Cardiac muscle cell (in vitro differentiated cells and primary cell): ENCODE measurements around the gene PEX11G. TPM values are rescaled to one million over a fixed set of nuclear protein-coding genes. Genes with fewer than 3 reads are reported as not detected.

Experiments
- DNase-seq, 2 donors: peaks; one replicate each; pipeline versions ENCODE4 v3.0.0 to v3.0.0-alpha.2; 2010 to 2017; ENCODE audit warnings: low read depth in 1 of 2, low spot score in 1 of 2
- H3K27ac ChIP-seq: fragments of 200-600 bp; sonication (generic); 2 replicates; pipeline ENCODE4 v1.5.1; 2016
- H3K27me3 ChIP-seq: fragments of 200-600 bp; sonication (generic); 2 replicates; pipeline ENCODE4 v1.6.0; 2016; ENCODE audit warnings: control low read depth
- H3K36me3 ChIP-seq: fragments of 200-600 bp; sonication (generic); 2 replicates; pipeline ENCODE4 v1.5.1; 2016; ENCODE audit warnings: control low read depth
- H3K4me1 ChIP-seq: fragments of 200-600 bp; sonication (generic); 2 replicates; pipeline ENCODE4 v1.8.1; 2017; ENCODE audit warnings: low read depth, mild to moderate bottlenecking, mixed run types
- H3K4me3 ChIP-seq: fragments of 200-600 bp; sonication (generic); 2 replicates; pipeline ENCODE4 v1.5.1; 2016; ENCODE audit warnings: mild to moderate bottlenecking
- H3K9me3 ChIP-seq: fragments of 200-600 bp; sonication (generic); 2 replicates; pipeline ENCODE4 v1.5.1; 2017; ENCODE audit warnings: low read depth, mild to moderate bottlenecking, control low read depth
- polyA plus RNA-seq: library from polyadenylated mRNA; unstranded; fragments of >200 nt; fragmentation: Nextera tagmentation; extraction: Ambion mirVana; gene quantifications from 2 replicates; pipeline ENCODE4 v1.2.1, GENCODE V29; 2016
- total RNA-seq: library from RNA; depleted of rRNA; stranded (reverse); fragments of >200 nt; gene quantifications from 2 replicates; pipeline ENCODE4 v1.2.3, GENCODE V29; 2016
- TF ChIP-seq, protein P1 (sequence below): IDR thresholded peaks from 2 replicates; pipeline ENCODE4 v1.5.1; 2012; ENCODE audit warnings: low read depth, mild to moderate bottlenecking, low read length

PEX11G gene
- total and polyA plus RNA-seq, 2 experiments from 2014 or later = 6.1 to 6.5 TPM

DNA sequence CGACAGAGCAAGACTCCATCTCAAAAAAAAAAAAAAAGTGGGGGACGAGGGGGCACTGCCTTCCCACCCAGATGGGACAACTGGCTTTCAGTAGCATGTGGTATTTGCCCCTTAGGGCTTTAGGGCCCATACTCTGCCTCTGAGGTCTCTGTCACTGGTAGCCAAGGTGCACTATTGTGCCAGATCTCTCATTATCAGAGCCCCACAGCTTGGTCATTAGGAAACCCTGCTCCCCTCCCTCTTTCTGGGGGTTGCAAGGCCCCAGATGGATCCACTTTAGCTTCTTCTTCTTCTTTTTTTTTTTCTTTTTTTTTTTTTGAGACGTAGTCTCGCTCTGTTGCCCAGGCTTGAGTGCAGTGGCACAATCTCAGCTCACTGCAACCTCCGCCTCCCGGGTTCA lies 15.8 kb upstream of the PEX11G start:
- Histone ChIP-seq H3K27me3 (peaks cover 41% of the 10 kb centered on the region), H3K27ac (no peak overlapping the region), H3K4me3 (no peak overlapping the region), H3K9me3 (no peaks in the 10 kb centered on the region), H3K4me1 (peaks cover 6% of the 10 kb centered on the region), H3K36me3 (no peaks in the 10 kb centered on the region)
- DNase-seq = no peak
- TF ChIP-seq, protein P1, sequence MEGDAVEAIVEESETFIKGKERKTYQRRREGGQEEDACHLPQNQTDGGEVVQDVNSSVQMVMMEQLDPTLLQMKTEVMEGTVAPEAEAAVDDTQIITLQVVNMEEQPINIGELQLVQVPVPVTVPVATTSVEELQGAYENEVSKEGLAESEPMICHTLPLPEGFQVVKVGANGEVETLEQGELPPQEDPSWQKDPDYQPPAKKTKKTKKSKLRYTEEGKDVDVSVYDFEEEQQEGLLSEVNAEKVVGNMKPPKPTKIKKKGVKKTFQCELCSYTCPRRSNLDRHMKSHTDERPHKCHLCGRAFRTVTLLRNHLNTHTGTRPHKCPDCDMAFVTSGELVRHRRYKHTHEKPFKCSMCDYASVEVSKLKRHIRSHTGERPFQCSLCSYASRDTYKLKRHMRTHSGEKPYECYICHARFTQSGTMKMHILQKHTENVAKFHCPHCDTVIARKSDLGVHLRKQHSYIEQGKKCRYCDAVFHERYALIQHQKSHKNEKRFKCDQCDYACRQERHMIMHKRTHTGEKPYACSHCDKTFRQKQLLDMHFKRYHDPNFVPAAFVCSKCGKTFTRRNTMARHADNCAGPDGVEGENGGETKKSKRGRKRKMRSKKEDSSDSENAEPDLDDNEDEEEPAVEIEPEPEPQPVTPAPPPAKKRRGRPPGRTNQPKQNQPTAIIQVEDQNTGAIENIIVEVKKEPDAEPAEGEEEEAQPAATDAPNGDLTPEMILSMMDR = no peak

DNA sequence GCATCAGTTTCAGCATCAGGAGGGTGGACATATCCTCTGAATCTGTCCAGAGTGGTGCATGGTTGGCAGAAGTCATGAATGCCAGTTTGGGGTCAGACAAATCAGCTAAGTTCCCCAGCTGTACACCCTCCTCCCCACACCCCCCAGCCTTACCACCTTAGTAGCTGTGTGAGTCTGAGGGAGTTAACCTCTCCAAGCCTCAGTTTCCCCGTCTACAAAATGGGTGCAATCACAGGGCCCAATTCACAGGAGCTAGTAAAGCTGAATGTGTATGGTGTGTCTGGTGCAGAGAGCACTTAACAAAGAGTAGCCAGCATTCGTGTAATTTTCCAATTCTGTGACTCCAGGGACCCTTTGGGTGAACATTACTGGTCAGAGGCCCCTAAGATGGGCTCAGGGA lies 13.7 kb upstream of the PEX11G start:
- H3K36me3 ChIP-seq = no peaks in the 10 kb centered on the region
- H3K9me3 ChIP-seq = no peaks in the 10 kb centered on the region
- H3K4me1 ChIP-seq = peaks cover 6% of the 10 kb centered on the region
- H3K27me3 ChIP-seq = peaks cover 47% of the 10 kb centered on the region
- H3K27ac ChIP-seq = no peak overlapping the region
- DNase-seq = no peak
- no peak overlapping the region for H3K4me3 ChIP-seq
- TF ChIP-seq, protein P1 = no peak

DNA sequence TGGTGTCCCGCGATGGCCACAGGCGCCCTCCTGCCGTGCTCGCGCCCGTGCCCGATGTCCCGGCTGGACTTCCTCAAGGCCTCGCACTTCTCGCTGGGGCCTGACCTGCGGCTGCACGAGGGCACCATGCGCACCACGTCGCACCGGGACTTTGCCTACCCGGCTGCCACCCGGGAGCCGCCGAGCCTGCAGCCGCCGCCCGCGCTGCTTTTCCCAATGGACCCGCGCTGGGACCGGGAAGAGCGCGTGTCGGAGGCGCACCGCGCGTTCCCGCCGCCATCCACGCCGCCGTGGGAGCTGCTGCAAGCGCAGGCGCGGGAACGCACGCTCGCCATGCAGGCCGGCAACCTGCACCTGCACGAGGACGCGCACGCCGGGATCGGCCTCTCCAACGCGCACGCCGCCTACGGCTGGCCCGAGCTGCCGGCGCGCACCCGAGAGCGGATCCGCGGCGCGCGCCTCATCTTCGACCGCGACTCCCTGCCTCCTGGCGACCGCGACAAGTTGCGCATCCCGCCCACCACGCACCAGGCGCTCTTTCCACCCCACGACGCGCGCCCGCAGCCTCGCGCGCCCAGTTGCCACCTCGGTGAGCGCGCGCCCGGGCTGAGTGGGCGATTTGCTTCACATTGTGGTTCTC lies 12.1 kb upstream of the PEX11G start:
- TF ChIP-seq, protein P1 = no peak
- Histone ChIP-seq H3K27ac (no peak overlapping the region), H3K27me3 (peaks cover 55% of the 10 kb centered on the region), H3K4me3 (peak overlapping the region; percentile 27), H3K36me3 (no peaks in the 10 kb centered on the region), H3K9me3 (no peaks in the 10 kb centered on the region), H3K4me1 (peaks cover 6% of the 10 kb centered on the region)
- peak in 1 of 2 donors; percentile 78 for DNase-seq

DNA sequence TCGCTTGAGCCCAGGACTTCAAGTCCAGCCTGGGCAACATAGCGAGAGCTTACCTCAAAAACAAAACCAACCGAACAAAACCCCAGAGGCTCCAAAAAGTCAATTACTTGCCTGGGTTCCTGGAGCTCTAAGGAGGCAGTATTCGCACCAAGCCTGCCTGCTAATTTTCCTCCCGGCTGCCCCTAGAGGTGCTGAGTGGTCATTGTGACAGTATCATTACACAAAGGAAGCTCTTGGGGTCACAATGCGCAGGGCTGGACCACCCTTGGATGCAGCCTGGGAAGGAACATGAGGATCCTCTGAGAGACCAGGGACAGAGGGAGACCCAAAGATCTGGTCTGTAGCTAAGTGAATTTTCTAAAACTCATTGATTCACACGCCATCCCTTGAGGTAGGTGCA lies 8.5 kb upstream of the PEX11G start:
- no peak for DNase-seq
- H3K36me3 ChIP-seq = no peaks in the 10 kb centered on the region
- TF ChIP-seq, protein P1 = peak; percentile 52
- H3K27ac ChIP-seq = no peak overlapping the region
- H3K27me3 ChIP-seq = peaks cover 41% of the 10 kb centered on the region
- no peaks in the 10 kb centered on the region for H3K9me3 ChIP-seq
- H3K4me3 ChIP-seq = no peak overlapping the region
- no peaks in the 10 kb centered on the region for H3K4me1 ChIP-seq

DNA sequence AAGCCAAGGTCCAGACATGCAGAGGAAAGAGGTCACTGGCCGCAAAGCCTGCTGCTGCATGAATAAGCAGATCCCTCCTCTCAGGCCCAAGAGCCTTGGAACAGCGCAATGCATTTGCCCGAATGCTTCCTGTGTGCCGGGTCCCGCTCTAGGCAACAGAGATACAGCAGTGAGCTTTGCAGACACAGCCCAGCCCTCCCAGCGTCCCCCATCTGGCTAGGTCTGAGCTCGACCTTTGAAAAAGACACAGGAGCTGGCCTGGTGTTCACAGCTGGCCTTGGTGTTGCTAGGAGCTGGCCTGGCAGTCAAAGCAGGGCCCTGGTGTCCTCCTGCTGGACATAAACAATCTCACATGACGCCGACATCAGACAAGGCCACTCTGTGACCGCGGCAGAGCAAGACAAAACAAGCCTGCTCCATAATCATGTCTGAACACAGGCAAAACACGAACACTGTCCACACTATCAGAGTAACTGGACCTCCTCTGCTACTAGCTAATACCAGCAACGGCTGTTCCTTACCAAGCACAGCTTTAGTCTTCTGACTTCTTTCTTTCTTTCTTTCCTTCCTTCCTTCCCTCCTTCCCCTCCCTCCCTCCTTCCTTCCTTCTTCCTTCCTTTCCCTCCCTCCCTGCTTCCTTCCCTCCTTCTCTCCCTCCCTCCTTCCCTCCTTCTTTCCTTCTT lies 5.7 kb upstream of the PEX11G start:
- H3K4me3 ChIP-seq = no peak overlapping the region
- TF ChIP-seq, protein P1 = no peak
- peak in 1 of 2 donors; percentile 58 for DNase-seq
- no peaks in the 10 kb centered on the region for H3K36me3 ChIP-seq
- H3K27ac ChIP-seq = no peak overlapping the region
- H3K27me3 ChIP-seq = peaks cover 13% of the 10 kb centered on the region
- no peaks in the 10 kb centered on the region for H3K4me1 ChIP-seq
- H3K9me3 ChIP-seq = no peaks in the 10 kb centered on the region
